HUES6 (cell line): ENCODE results near the gene SORBS1.

Experiments
- H3K27ac ChIP-seq: 2 replicates; pipeline ENCODE4 v1.7.0; 2013; ENCODE audit warnings: low read depth, mild to moderate bottlenecking, low read length, inconsistent platforms
- H3K27me3 ChIP-seq: 2 replicates; pipeline ENCODE4 v1.6.1; 2013; ENCODE audit warnings: low read length; ENCODE audit not compliant: control insufficient read depth, insufficient read depth
- H3K36me3 ChIP-seq: 2 replicates; pipeline ENCODE4 v1.6.1; 2013; ENCODE audit warnings: low read length; ENCODE audit not compliant: control insufficient read depth, insufficient read depth
- H3K4me1 ChIP-seq: 2 replicates; pipeline ENCODE4 v1.6.1; 2013; ENCODE audit warnings: low read length; ENCODE audit not compliant: control insufficient read depth, insufficient read depth
- H3K4me3 ChIP-seq: 2 replicates; pipeline ENCODE4 v1.5.1; 2013; ENCODE audit warnings: low read depth, low read length
- H3K9ac ChIP-seq: one replicate; pipeline ENCODE4 v1.6.1; 2013; ENCODE audit warnings: mild to moderate bottlenecking, low read length
- H3K9me3 ChIP-seq: 2 replicates; pipeline ENCODE4 v1.6.1; 2013; ENCODE audit warnings: low read depth, low read length; ENCODE audit not compliant: control insufficient read depth, insufficient read depth

SORBS1 gene

DNA sequence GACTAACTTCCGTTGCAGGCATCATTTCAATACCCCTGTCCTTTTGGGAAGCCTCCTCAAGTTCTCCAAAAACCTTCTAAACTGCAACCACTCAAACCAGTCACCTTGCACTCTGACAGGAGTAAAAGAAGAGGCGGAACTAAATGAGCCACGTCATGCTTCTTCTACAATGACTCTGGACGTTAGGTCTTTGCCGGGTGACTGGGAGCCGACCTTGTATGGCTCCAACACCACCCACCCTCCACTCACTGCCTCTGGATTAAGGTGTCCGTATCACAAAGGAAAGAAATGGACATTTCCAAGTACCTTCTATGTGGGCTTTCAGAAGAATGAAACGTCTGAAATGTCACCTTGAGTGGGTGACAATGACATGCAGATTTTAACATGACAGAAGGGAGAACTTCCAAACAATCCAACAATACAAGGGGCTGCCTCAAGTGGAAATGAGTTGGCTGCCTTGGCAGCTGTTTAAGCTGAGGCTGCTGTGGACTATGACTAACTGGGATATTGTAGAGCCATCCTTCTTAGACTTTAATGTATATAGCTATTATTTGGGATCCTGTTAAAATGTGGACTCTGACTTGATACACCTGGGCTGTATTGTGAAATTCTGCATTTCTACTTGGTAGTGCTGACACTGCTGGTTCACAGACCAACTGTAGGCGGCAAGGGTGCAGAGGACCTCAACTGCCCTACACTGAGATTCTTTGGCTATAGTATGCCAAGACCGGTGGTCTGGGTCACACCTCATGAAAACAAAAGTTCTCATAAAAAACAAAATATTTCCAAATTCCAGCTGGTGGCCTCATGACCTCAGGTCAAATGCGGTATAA, 236.5 kb downstream of the SORBS1 start:
- H3K27me3 ChIP-seq, result no peaks in the 10 kb centered on the region

DNA sequence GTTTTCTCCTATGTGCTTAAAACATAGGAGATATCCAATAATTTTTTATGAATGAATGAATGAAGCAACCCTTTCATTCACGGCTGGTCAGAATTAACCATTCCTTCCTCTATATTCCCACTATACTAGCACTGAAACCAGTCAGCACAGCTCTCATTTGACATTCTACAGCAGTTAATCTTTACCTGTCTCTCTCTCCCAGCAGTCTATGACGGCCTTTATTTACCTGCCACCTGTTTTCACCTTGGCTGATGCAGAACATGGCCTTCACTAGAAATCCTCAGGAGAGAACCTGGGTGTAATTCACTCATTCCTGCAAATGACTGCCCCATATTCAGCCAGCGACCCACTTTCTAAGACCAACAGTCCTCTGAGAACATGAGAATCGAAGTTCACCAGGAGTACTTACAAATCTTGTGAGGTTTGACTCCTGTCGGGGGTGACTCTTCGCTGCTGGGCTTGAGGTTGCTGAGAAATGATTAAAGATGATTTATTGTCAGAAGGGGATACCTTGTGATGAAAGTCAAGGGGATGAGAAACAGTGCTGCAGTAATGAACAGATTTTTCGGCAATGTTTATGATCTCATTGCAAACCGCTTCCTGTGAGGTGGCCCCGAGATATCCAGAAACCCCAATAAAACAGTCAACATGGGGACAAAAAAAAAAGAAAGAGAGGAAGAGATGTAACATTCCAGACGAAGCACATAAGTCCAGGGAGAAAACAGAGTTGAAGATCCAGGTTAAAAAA, 239.4 kb downstream of the SORBS1 start:
- Histone ChIP-seq H3K4me1 (peaks cover 10% of the 10 kb centered on the region; the same call in 1 of the 2 replicates), H3K27ac (no peak overlapping the region), H3K36me3 (peaks cover 4% of the 10 kb centered on the region; the same call in 1 of the 2 replicates), H3K9me3 (no peaks in the 10 kb centered on the region), H3K4me3 (no peak overlapping the region), H3K9ac (no peak overlapping the region), H3K27me3 (no peaks in the 10 kb centered on the region)

More for the DNA sequence above, 236.5 kb downstream of the SORBS1 start:
- peaks cover 7% of the 10 kb centered on the region; the same call in 1 of the 2 replicates for H3K4me1 ChIP-seq
- H3K9me3 ChIP-seq, result no peaks in the 10 kb centered on the region
- H3K27ac ChIP-seq, result no peak overlapping the region
- H3K4me3 ChIP-seq, result no peak overlapping the region
- no peak overlapping the region for H3K9ac ChIP-seq
- peaks cover 4% of the 10 kb centered on the region; the same call in 1 of the 2 replicates for H3K36me3 ChIP-seq

DNA sequence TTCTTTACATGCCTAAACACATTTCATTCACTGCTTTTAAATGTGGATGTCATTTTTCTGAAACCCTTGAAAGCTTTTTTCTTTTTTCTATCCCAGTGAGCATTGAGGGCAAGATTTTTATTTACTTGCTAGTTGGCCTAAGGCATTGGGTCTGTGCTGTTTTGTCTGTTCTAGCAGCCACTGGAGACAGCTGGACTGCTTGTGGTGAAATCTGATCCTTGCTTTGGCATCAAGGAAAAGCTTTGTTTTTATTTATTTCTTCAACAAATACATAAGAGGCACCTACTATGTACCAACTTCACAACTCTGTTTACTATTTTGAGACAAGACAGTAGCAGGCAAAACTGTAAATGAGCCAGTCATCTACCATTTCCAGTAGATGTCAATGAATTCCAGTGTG, 241.9 kb downstream of the SORBS1 start:
- H3K27me3 ChIP-seq, result no peaks in the 10 kb centered on the region
- H3K9ac ChIP-seq, result no peak overlapping the region
- H3K4me3 ChIP-seq, result no peak overlapping the region
- peaks cover 7% of the 10 kb centered on the region; the same call in 1 of the 2 replicates for H3K36me3 ChIP-seq
- H3K27ac ChIP-seq, result no peak overlapping the region
- H3K4me1 ChIP-seq, result peaks cover 8% of the 10 kb centered on the region; the same call in 1 of the 2 replicates
- no peaks in the 10 kb centered on the region for H3K9me3 ChIP-seq

DNA sequence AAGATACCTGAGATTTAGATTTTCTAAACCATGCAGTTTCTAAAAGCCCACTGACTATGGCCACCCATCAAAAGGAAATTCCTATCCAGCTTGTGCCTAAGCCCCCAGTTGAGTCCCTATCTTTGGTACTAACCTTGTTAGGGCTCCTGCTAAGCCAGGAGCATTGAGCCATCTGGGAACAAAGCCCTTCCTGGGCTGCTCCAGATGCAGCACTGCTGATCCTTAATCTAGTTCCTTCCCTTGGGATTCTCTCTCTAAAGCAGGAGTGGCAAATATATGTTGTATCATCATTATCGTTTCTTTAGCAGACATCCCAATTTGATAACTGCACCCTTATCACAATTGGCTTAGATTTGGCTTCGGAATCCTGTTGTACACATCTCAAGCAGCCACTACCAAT, 245.7 kb downstream of the SORBS1 start:
- Histone ChIP-seq H3K9me3 (no peaks in the 10 kb centered on the region), H3K27me3 (no peaks in the 10 kb centered on the region), H3K36me3 (peaks cover 6% of the 10 kb centered on the region; the same call in 1 of the 2 replicates), H3K27ac (no peak overlapping the region), H3K9ac (no peak overlapping the region), H3K4me1 (peaks cover 40% of the 10 kb centered on the region), H3K4me3 (no peak overlapping the region)

DNA sequence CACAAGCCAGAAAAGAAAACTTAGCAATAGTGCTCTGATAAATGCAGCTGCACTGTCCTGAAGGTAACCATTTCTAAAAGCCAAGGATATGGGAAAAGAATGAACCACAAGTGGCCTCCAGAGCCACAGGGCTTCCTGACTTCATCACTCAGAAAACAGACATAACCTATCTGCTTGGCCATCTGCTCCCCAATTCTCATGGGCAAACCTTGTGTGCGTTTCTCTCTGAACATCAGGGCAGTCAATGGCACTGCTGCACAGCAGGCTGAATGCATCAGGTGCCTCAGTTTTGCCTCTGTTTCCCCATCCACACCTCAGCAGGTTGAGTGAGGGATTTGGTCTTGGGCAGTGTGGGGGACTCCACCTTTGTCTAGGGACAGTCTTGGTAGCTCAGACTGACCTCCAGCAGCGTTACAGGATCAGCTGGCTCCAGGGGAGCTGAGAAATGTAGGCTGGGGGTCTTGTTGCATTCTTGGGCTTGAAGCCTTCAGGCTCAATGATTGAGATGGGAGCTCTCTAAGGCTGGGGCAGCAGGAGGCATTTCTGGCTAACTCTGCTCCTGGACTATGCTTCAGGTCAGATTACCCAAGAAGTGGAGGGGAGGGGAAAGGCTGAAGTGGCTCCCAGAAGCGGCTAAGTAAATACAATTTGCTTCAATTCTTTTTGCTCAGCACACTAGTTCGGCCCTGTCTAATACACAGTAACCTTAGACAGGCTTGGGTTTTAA, 246.8 kb downstream of the SORBS1 start:
- Histone ChIP-seq H3K27ac (no peak overlapping the region), H3K27me3 (no peaks in the 10 kb centered on the region), H3K36me3 (peaks cover 6% of the 10 kb centered on the region; the same call in 1 of the 2 replicates), H3K9me3 (no peaks in the 10 kb centered on the region), H3K4me1 (peaks cover 49% of the 10 kb centered on the region), H3K9ac (no peak overlapping the region), H3K4me3 (no peak overlapping the region)

DNA sequence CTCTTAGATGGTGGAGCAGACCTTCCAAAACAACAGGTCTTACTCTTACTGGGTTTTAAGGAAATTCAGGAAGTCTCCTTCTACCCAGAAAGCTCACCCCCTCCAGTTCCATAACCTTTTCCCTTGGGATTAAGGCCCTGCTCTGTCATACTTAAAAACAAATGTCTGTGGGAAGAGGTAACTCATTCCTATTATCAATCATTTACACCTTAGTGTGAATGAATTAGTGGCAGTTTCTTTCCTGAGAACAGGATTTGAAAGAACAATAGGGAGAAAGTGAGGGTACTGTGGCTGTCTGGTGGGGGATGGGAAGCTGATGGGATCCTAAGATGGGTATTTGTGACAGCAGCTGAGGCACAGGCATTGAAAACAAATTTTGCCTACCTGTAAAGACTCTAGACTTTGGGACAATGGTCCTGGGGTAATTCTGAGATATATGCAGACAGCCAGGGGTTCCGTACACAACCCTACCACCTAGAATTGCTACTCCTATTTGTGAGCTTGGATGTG, 248.1 kb downstream of the SORBS1 start:
- H3K4me3 ChIP-seq, result no peak overlapping the region
- no peak overlapping the region for H3K9ac ChIP-seq
- H3K9me3 ChIP-seq, result no peaks in the 10 kb centered on the region
- peaks cover 6% of the 10 kb centered on the region; the same call in 1 of the 2 replicates for H3K36me3 ChIP-seq
- peaks cover 56% of the 10 kb centered on the region for H3K4me1 ChIP-seq
- H3K27me3 ChIP-seq, result no peaks in the 10 kb centered on the region
- no peak overlapping the region for H3K27ac ChIP-seq

DNA sequence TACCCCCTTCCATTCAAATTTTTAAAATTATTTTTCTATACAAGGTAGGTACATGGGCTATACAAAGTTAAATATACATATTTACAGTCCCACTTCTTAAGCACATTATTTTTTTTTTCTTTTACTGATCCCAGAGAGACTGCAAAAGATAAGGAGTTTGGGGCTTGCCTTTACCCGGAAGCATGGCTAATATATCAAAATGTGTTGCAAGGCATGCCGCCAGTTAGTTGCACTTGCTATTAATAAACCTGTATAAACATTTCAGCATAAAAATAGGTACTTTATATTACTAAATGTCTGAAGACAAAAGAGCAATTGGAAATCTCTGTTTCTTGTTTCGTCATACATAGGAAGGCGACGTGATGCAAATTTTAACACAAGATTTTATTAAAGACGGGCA, 248.9 kb downstream of the SORBS1 start:
- Histone ChIP-seq H3K9me3 (no peaks in the 10 kb centered on the region), H3K4me1 (peaks cover 56% of the 10 kb centered on the region), H3K36me3 (peaks cover 6% of the 10 kb centered on the region; the same call in 1 of the 2 replicates), H3K27me3 (no peaks in the 10 kb centered on the region), H3K4me3 (no peak overlapping the region), H3K9ac (no peak overlapping the region), H3K27ac (no peak overlapping the region)

DNA sequence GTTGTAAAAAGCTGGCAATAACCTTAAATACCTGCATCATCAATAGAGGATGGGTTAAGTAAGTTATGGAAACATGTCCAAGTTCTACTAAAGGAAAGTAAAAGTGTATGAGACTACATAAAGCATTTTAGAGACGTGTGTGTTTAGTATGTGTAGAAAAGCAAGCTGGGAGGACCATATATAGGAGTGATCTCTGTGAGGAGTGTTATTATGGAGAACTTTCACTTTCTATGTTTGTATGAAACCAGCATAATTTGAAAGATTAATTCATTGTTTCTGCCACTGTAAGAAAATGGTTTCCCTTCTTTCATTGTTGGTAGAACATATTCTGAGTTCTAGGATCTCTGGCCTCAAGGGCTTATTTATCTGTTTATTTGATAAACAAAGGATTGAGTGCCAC, 251.2 kb downstream of the SORBS1 start:
- no peak overlapping the region for H3K27ac ChIP-seq
- H3K4me3 ChIP-seq, result no peak overlapping the region
- H3K27me3 ChIP-seq, result no peaks in the 10 kb centered on the region
- peaks cover 6% of the 10 kb centered on the region; the same call in 1 of the 2 replicates for H3K36me3 ChIP-seq
- peaks cover 56% of the 10 kb centered on the region for H3K4me1 ChIP-seq
- H3K9me3 ChIP-seq, result no peaks in the 10 kb centered on the region
- H3K9ac ChIP-seq, result no peak overlapping the region

DNA sequence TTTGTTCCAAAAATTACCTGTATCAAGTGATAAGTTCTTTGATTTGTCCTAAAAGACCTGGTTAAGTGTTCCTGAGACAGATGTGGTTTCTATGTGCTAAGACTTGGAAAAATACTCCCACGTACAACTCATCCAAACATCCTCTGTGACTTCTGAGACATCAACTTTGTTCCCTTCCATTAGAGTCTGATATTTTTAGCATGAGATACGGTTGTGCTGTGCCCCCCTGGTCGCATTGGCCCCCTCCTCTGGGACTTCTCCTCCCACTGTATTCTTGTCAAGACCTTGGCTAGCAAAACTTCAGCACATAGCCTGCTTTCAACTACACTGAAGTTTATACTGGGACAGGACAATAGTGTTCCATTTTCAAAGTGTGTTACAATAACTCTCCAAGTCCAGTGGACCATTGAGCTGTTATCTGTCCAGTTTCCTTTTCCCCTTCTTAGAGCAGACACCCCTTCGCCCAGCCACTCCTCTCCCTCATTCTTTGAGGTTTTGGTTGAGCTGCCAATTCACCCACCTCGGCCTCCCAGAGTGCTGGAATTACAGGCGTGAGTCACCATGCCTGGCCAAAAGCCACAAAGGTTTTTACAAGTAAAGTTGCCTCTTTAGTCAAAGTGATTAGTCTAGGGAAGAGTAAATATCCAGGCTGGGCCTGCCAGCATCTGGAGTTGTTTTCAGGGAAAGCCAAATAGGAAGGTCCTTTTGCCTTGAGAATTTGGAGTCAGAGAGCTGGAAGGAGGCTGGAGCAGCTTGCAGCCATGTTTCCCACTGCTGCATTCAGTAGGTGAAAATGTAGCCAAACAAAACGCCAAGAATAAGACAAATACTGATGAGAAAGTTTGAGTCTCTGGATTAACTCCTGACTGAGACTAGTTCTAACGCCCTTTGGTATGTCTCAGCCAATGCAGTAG, 252.5 kb downstream of the SORBS1 start:
- Histone ChIP-seq H3K27ac (peak overlapping the region; percentile 80; the same call in 1 of the 2 replicates), H3K9ac (peak overlapping the region; percentile 32)

DNA sequence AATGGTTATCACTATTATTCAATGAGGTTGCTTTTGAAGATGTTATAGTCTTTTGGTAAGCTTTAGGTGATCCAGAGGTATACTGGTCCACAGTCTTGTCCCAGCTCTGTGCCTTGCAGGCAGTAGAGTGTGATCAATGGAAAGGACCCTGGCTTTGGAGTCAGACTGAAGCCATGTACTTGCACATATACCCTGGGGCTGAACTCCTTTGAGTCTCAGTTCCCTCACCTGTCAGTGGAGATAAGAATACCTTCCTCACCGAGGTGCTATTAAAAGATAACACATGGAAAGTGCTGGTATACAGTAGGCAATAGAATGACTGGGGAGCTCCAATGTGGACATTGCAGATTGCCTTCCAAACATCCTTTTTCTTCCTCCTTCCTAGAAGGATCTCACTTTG, 254.3 kb downstream of the SORBS1 start:
- peaks cover 46% of the 10 kb centered on the region for H3K4me1 ChIP-seq
- no peaks in the 10 kb centered on the region for H3K9me3 ChIP-seq
- no peaks in the 10 kb centered on the region for H3K36me3 ChIP-seq
- no peak overlapping the region for H3K9ac ChIP-seq
- no peak overlapping the region for H3K4me3 ChIP-seq
- no peak overlapping the region for H3K27ac ChIP-seq
- no peaks in the 10 kb centered on the region for H3K27me3 ChIP-seq

More for the DNA sequence above, 252.5 kb downstream of the SORBS1 start:
- Histone ChIP-seq H3K4me1 (peaks cover 60% of the 10 kb centered on the region), H3K27me3 (no peaks in the 10 kb centered on the region), H3K4me3 (no peak overlapping the region), H3K36me3 (no peaks in the 10 kb centered on the region), H3K9me3 (no peaks in the 10 kb centered on the region)
